HepG2 (cell line): Measurements from ENCODE around the gene ABCA13. TPM values are rescaled to one million over a fixed set of nuclear protein-coding genes. Genes with fewer than 3 reads are reported as not detected.

Experiments
- ATAC-seq: fragments of 200-7000 bp; cut with Tn5 transposase; 3 replicates; pipeline ENCODE4 v1.9.1; 2020; ENCODE audit warnings: mild to moderate bottlenecking, moderate library complexity
- BruUV-seq: library from RNA; stranded (reverse); fragments of 400-500 nt; replicated peaks from 2 replicates; lab custom pipeline; 2021; lab: Mats Ljungman, UMichigan
- CTCF ChIA-PET: fragments of 300-600 bp; formaldehyde crosslinking; extraction: SDS; loops from one replicate; lab custom pipeline; 2021; ENCODE audit warnings: low total read pairs, inconsistent platforms, low intra/inter-chr PET ratio; lab: Yijun Ruan, JAX
- POLR2A ChIA-PET: fragments of 350-600 bp; sonication (Branson Sonifier 250); formaldehyde crosslinking; loops from one replicate; lab custom pipeline; 2020; ENCODE audit warnings: antibody characterized with exemption, inconsistent platforms; lab: Yijun Ruan, JAX
- DNase-seq: peaks from one replicate; pipeline ENCODE4 v3.0.0-alpha.2; 2015; ENCODE audit warnings: low spot score
- FAIRE-seq: peaks from 3 replicates; lab custom pipeline; 2011; peaks lifted over from hg19 to GRCh38; lab: Jason Lieb, UNC
- H2AFZ ChIP-seq: one replicate; pipeline ENCODE4 v1.6.1; 2011; ENCODE audit warnings: low read length, inconsistent platforms
- H3K27ac ChIP-seq: fragments of 300-600 bp; 3 replicates; pipeline ENCODE4 v1.8.0; 2011; ENCODE audit warnings: mixed run types, mild to moderate bottlenecking, mixed read lengths, low read length, inconsistent platforms; ENCODE audit not compliant: insufficient read depth; ENCODE audit errors: extremely low read length
- H3K27me3 ChIP-seq, 2 experiments: fragments of 200-600 bp in 1 of 2; 2 replicates in 1 of 2; 3 replicates in 1 of 2; pipeline versions ENCODE4 v1.6.0 to v1.8.0; 2011; ENCODE audit warnings: low read length in 2 of 2, mild to moderate bottlenecking in 2 of 2, moderate library complexity in 2 of 2, inconsistent platforms in 1 of 2; ENCODE audit not compliant: insufficient read depth in 2 of 2, control insufficient read depth in 1 of 2
- H3K36me3 ChIP-seq, 2 experiments: fragments of 200-600 bp in 1 of 2; replicated peaks in 1 of 2; 2 replicates in 1 of 2; 3 replicates in 1 of 2; pipeline versions ENCODE4 v1.5.1 to v1.8.0; 2011; ENCODE audit warnings: low read length in 2 of 2, inconsistent platforms in 1 of 2; ENCODE audit not compliant: insufficient read depth in 2 of 2, control insufficient read depth in 1 of 2
- H3K4me1 ChIP-seq: 2 replicates; pipeline ENCODE4 v1.5.1; 2012; ENCODE audit warnings: low read length, inconsistent platforms; ENCODE audit not compliant: insufficient read depth
- H3K4me2 ChIP-seq: 2 replicates; pipeline ENCODE4 v1.6.0; 2011; ENCODE audit warnings: low read depth, low read length, inconsistent platforms
- H3K4me3 ChIP-seq, 3 experiments: fragments of 200-600 bp in 1 of 3; sonication (generic), shearing (Covaris generic) in 1 of 3; replicated peaks in 1 of 3; 2 replicates each; pipeline ENCODE4 v1.5.1; 2011 to 2016; ENCODE audit warnings: low read length in 3 of 3, inconsistent platforms in 2 of 3, low read depth in 2 of 3, mild to moderate bottlenecking in 2 of 3, control low read depth in 1 of 3, mixed read lengths in 1 of 3; ENCODE audit not compliant: insufficient read depth in 1 of 3
- H3K79me2 ChIP-seq: one replicate; pipeline ENCODE4 v1.6.1; 2011; ENCODE audit warnings: low read length, inconsistent platforms; ENCODE audit not compliant: insufficient read depth
- H3K9ac ChIP-seq: 2 replicates; pipeline ENCODE4 v1.6.0; 2011; ENCODE audit warnings: mild to moderate bottlenecking, low read depth, low read length, inconsistent platforms; ENCODE audit not compliant: insufficient read depth
- H3K9me3 ChIP-seq: 2 replicates; pipeline ENCODE4 v1.5.1; 2012; ENCODE audit warnings: mild to moderate bottlenecking, low read length
- H4K20me1 ChIP-seq: 2 replicates; pipeline ENCODE4 v1.6.0; 2011; ENCODE audit warnings: inconsistent platforms, mild to moderate bottlenecking, low read length, moderate library complexity; ENCODE audit not compliant: insufficient read depth
- AHDC1 ChIP-seq: sonication (generic); formaldehyde crosslinking; IDR thresholded peaks from 2 replicates; pipeline ENCODE4 v1.5.1; 2020; ENCODE audit warnings: mild to moderate bottlenecking, missing genetic modification reagents, borderline replicate concordance
- GFI1 ChIP-seq: sonication (generic); formaldehyde crosslinking; IDR thresholded peaks from 2 replicates; pipeline ENCODE4 v1.5.0; 2020; ENCODE audit warnings: missing genetic modification reagents, mild to moderate bottlenecking, borderline replicate concordance
- GLMP ChIP-seq: sonication (generic); formaldehyde crosslinking; IDR thresholded peaks from 2 replicates; pipeline ENCODE4 v1.9.0; 2021; ENCODE audit warnings: missing genetic modification reagents, mild to moderate bottlenecking, borderline replicate concordance
- MLX ChIP-seq: IDR thresholded peaks from 2 replicates; pipeline ENCODE4 v1.6.1; 2016
- ZNF281 ChIP-seq: sonication (generic); formaldehyde crosslinking; IDR thresholded peaks from 2 replicates; pipeline ENCODE4 v1.4.0; 2020; ENCODE audit warnings: missing genetic modification reagents, borderline replicate concordance
- ZNF646 ChIP-seq: sonication (generic); formaldehyde crosslinking; IDR thresholded peaks from 2 replicates; pipeline ENCODE4 v1.9.0; 2021; ENCODE audit warnings: mild to moderate bottlenecking, missing genetic modification reagents
- WGBS: methylation state at CpG from one replicate; pipeline ENCODE4 v1.1.6; 2017; ENCODE audit warnings: low lambda C conversion rate; 5-methylcytosine and 5-hydroxymethylcytosine counted together
- in situ Hi-C: cut with HindIII; loops from 2 replicates; pipeline ENCODE4 v1.10.0; 2017; ENCODE audit warnings: low pct_unique_long_range_greater_than_20kb; ENCODE audit not compliant: extremely low pct_ligation_motif_present
- intact Hi-C: fragments of 100-400 bp; cut with micrococcal nuclease; formaldehyde crosslinking; loops from one replicate; pipeline ENCODE4 v1.10.0; 2022; ENCODE audit not compliant: unreplicated experiment
- polyA plus RNA-seq, 8 experiments: library from polyadenylated mRNA; depleted of rRNA in 3 of 8; stranded (reverse) in 7 of 8; unstranded in 1 of 8; fragments of >200 nt; fragmentation: Illumina TruSeq in 4 of 8; extraction: Trizol in 4 of 8; gene quantifications; 2 replicates each; pipeline versions ENCODE4 v1.2.1 to v1.2.3, GENCODE V29; 2011 to 2016; ENCODE audit warnings: low read depth in 4 of 8, missing spikeins in 1 of 8, mixed read lengths in 1 of 8; ENCODE audit not compliant: insufficient read depth in 1 of 8
- total RNA-seq, 5 experiments: library from RNA; depleted of rRNA; stranded (reverse); fragments of >200 nt; fragmentation: Illumina TruSeq; extraction: Trizol; gene quantifications; 2 replicates each; pipeline ENCODE4 v1.2.3, GENCODE V29; 2016; ENCODE audit warnings: low read depth in 1 of 5

ABCA13 gene
- total and polyA plus RNA-seq, 2 of the 13 experiments (the other 11 are each of a cell fraction or from before 2014, with no cell fraction given), result 0.03 TPM; not detected in 1

- WGBS, result 43% methylated on average over 1 of the region's 1 CpG
- H3K27ac ChIP-seq, result no peak overlapping the region
- intact Hi-C loops, result no loop called here
- no peak overlapping the region for H3K9ac ChIP-seq
- FAIRE-seq, result no peak
- no peaks in the 10 kb centered on the region for H3K27me3 ChIP-seq
- POLR2A ChIA-PET, result no interaction called here
- no peak overlapping the region for H2AFZ ChIP-seq
- no TSS peak for BruUV-seq
- H3K4me1 ChIP-seq, result no peaks in the 10 kb centered on the region
- DNase-seq, result no peak
- CTCF ChIA-PET, result no interaction called here
- ATAC-seq, result no peak
- no peak overlapping the region for H3K4me2 ChIP-seq
- H4K20me1 ChIP-seq, result no peaks in the 10 kb centered on the region
- H3K36me3 ChIP-seq, result no peaks in the 10 kb centered on the region
- no peak overlapping the region for H3K4me3 ChIP-seq
- no peaks in the 10 kb centered on the region for H3K79me2 ChIP-seq
- H3K9me3 ChIP-seq, result peaks cover 9% of the 10 kb centered on the region
- in situ Hi-C loops, result no loop called here
- no peak for TF ChIP-seq GFI1 (CRISPR knock-in tag)
- TF ChIP-seq ZNF646 (CRISPR knock-in tag), result no peak
- no peak for TF ChIP-seq GLMP (CRISPR knock-in tag)
- TF ChIP-seq MLX (CRISPR knock-in tag), result no peak
- no peak for TF ChIP-seq ZNF281 (CRISPR knock-in tag)
- TF ChIP-seq AHDC1 (CRISPR knock-in tag), result no peak
Observed at GRCh38 chr7:48540746-48541145, 369.5 kb downstream of the ABCA13 start.
